GM12875 (cell line): Measurements from ENCODE around the gene CCDC8.

Source experiments
- H3K4me3 ChIP-seq: one replicate; pipeline ENCODE4 v1.5.1; 2011; ENCODE audit warnings: low read depth, low read length, control low read depth
- CTCF ChIP-seq: IDR thresholded peaks from 2 replicates; pipeline ENCODE4 v1.5.1; 2011; ENCODE audit warnings: low read depth, mild to moderate bottlenecking, control low read depth, inconsistent platforms, low read length, moderate library complexity, borderline replicate concordance; ENCODE audit not compliant: insufficient read depth

CCDC8 gene

DNA sequence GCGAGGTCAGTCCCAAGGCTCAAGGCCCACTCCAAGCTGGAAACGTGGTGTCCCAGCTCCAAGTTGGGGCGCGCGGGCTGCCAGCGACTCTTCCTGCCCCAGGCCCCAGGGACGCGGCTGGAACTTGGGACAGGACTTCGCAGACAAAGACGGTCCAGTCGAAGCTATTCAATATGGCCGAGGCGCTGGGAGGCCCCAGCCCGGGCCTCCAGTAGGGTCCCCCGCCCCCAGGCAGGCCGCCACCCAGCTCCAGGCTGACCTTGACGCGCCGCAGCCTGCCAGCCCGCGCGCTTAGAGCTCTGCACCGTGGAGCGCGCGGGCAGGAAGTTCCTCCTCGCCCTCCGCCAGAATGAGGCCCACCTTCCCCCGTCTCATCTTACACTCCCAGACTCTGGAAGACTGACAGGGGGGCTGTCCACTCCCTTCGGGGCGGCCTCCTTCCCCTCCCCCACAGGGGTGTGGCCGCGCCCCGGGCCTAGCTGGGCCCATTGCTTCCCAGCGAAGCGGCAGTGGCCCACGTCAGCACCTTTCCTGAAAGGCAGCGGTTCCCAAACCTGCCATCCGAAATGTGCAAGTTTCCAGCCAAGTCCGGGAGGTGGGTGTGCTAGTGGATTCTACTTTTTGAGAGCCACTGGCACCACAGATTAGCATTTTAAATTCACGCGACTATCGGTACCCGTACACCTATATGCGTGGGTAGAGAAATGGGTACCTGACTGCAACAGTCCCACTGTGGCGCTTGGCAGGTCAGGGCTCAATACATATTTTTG, at the start of gene CCDC8:
Gene CCDC8 (minus strand): TSS at position 303 of the 770 bp plus-strand sequence. CDS start 754 bp downstream, outside the sequence.
- H3K4me3 ChIP-seq, result no peak within 1 kb of the TSS
- no peak for TF ChIP-seq CTCF

- no peak overlapping the region for H3K4me3 ChIP-seq
- no peak for TF ChIP-seq CTCF
Measured at GRCh38 chr19:46461537-46461936, 48.2 kb upstream of the CCDC8 start.

- no peak overlapping the region for H3K4me3 ChIP-seq
- TF ChIP-seq CTCF, result no peak
Measured at GRCh38 chr19:46460981-46461380, 47.6 kb upstream of the CCDC8 start.

GRCh38 chr19:46460055-46460454, 46.7 kb upstream of the CCDC8 start:
- TF ChIP-seq CTCF, result no peak
- H3K4me3 ChIP-seq, result no peak overlapping the region

DNA sequence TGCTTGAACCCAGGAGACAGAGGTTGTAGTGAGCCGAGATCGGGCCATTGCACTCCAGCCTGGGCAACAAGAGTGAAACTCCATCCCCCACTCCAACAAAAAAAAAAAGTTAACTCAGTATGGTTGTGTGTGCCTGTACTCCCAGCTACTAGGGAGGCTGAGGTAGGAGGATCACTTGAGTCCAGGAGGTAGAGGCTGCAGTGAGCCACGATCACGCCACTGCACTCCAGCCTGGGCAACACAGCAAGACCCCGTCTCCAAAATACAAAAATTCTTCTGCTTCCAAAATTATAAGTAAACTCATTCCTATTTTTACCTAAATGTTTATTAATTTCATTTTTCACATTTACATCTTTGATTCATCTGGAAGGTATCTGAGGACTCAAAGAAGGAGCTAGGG, 43.6 kb upstream of the CCDC8 start:
- no peak for TF ChIP-seq CTCF
- no peak overlapping the region for H3K4me3 ChIP-seq

GRCh38 chr19:46454244-46454643, 40.9 kb upstream of the CCDC8 start:
- no peak overlapping the region for H3K4me3 ChIP-seq
- TF ChIP-seq CTCF, result no peak

DNA sequence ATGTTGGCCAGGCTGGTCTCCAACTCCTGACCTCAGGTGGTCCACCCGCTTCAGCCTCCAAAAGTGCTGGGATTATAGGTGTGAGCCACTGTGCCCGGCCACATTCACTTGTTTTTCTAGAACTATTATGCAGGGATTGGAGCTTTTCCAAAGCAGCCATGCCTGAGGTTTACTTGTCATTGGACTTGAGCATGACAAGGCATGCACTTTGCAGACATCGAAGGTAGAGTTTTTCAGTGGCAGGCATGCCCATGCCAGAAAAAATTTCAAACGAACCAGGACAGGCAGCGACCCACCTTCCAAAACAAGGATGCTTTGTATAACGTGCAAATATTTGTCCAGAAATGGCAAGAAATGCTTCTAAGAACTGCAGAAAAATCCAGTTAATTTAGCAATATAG, 40.3 kb upstream of the CCDC8 start:
- no peak overlapping the region for H3K4me3 ChIP-seq
- no peak for TF ChIP-seq CTCF
